ENCODE results near the gene CHIT1.
"Not testable (repeated sequence)": the region's sequence is repeated elsewhere in the genome, so short reads cannot be mapped to it uniquely, and the experiment has no call there.

GRCh38 chr1:203256636-203257035 lies 27.2 kb upstream of the CHIT1 start:
- TF ChIP-seq, protein P1, sequence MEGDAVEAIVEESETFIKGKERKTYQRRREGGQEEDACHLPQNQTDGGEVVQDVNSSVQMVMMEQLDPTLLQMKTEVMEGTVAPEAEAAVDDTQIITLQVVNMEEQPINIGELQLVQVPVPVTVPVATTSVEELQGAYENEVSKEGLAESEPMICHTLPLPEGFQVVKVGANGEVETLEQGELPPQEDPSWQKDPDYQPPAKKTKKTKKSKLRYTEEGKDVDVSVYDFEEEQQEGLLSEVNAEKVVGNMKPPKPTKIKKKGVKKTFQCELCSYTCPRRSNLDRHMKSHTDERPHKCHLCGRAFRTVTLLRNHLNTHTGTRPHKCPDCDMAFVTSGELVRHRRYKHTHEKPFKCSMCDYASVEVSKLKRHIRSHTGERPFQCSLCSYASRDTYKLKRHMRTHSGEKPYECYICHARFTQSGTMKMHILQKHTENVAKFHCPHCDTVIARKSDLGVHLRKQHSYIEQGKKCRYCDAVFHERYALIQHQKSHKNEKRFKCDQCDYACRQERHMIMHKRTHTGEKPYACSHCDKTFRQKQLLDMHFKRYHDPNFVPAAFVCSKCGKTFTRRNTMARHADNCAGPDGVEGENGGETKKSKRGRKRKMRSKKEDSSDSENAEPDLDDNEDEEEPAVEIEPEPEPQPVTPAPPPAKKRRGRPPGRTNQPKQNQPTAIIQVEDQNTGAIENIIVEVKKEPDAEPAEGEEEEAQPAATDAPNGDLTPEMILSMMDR (IDR thresholded peaks at IDR 0.05) = not testable (repeated sequence)
- TF ChIP-seq POLR2A (IDR thresholded peaks at IDR 0.05) = not testable (repeated sequence)

Measured in uterus (tissue), 2 donors.